Upper lobe of left lung (tissue), 6 donors: Measurements from ENCODE around the gene CEP41. TPM values are rescaled to one million over a fixed set of nuclear protein-coding genes. Genes with fewer than 3 reads are reported as not detected.

Experiments
- ATAC-seq, 2 donors: fragments of 200-7000 bp; cut with Tn5 transposase; one replicate each; pipeline ENCODE4 v1.9.1; 2022; ENCODE audit warnings: mild to moderate bottlenecking in 2 of 2, moderate library complexity in 2 of 2; ENCODE audit not compliant: low FRiP score in 2 of 2
- DNase-seq, 2 donors: peaks; one replicate each; pipeline ENCODE4 v3.0.0-alpha.2; 2019 to 2020
- H3K27ac ChIP-seq, 4 donors: fragments of 200-600 bp; sonication (generic); one replicate each; pipeline ENCODE4 v1.5.1; 2016 to 2019
- H3K27me3 ChIP-seq, 4 donors: fragments of 200-600 bp; sonication (generic); one replicate each; pipeline ENCODE4 v1.5.1; 2017 to 2019
- H3K36me3 ChIP-seq, 4 donors: fragments of 200-600 bp; sonication (generic); one replicate each; pipeline ENCODE4 v1.5.1; 2016 to 2019
- H3K4me1 ChIP-seq, 4 donors: fragments of 200-600 bp; sonication (generic); one replicate each; pipeline ENCODE4 v1.5.1; 2018 to 2019
- H3K4me3 ChIP-seq, 4 donors: fragments of 200-600 bp; sonication (generic); one replicate each; pipeline ENCODE4 v1.5.1; 2017 to 2019; ENCODE audit warnings: mild to moderate bottlenecking in 2 of 4, moderate library complexity in 1 of 4
- H3K9me3 ChIP-seq, 4 donors: fragments of 200-600 bp; sonication (generic); one replicate each; pipeline ENCODE4 v1.5.1; 2018 to 2019
- CTCF ChIP-seq, 6 experiments: fragments of 450-650 bp in 4 of 6; fragments of 200-600 bp in 2 of 6; sonication (generic) in 2 of 6; IDR thresholded peaks; one replicate each; pipeline ENCODE4 v1.5.1; 2016 to 2019; ENCODE audit warnings: antibody characterized with exemption in 6 of 6
- EP300 ChIP-seq, 4 donors: sonication (generic); formaldehyde crosslinking; IDR thresholded peaks; one replicate each; pipeline ENCODE4 v1.5.1; 2017; ENCODE audit warnings: antibody characterized with exemption in 4 of 4, control low read depth in 2 of 4
- POLR2A ChIP-seq, 4 donors: fragments of 450-650 bp; IDR thresholded peaks; one replicate each; pipeline ENCODE4 v1.5.1; 2016 to 2017; ENCODE audit warnings: antibody characterized with exemption in 4 of 4, mild to moderate bottlenecking in 2 of 4
- POLR2AphosphoS5 ChIP-seq, 2 donors: sonication (generic); formaldehyde crosslinking; IDR thresholded peaks; one replicate each; pipeline ENCODE4 v1.5.1; 2017; ENCODE audit warnings: antibody characterized with exemption in 2 of 2
- WGBS, 2 donors: methylation state at CpG; one replicate each; pipeline ENCODE4 v1.1.5; 2017 to 2018; 5-methylcytosine and 5-hydroxymethylcytosine counted together
- total RNA-seq, 6 donors: library from RNA; depleted of rRNA in 4 of 6; stranded (reverse); fragments of >200 nt in 4 of 6; gene quantifications; one replicate each; pipeline versions ENCODE4 v1.1.0 to v1.2.1, GENCODE V29; 2016 to 2021
- donor health status: DM: no; HTN: no; CAD: no; lungs with moderate emphysema.
- donor health status: DM: no; HTN: yes; CAD: no; lungs with severe emphysema.

CEP41 gene
- total RNA-seq, 6 donors from 2014 or later, result 4.3 to 11.5 (median 7.2) TPM

- WGBS, 2 donors, result 95 to 96% methylated on average over 3 of the region's 3 CpGs
Observed at GRCh38 chr7:130446259-130446658, 5.4 kb upstream of the CEP41 start.

GRCh38 chr7:130444751-130445407, 4.1 kb upstream of the CEP41 start:
- Histone ChIP-seq H3K36me3 (no peaks in the 10 kb centered on the region), H3K27ac (peak overlapping the region in 1 of 4 donors; percentile 44), H3K4me1 (peaks cover 11 to 25% (median 17%) of the 10 kb centered on the region in 4 donors), H3K27me3 (no peaks in the 10 kb centered on the region), H3K4me3 (no peak overlapping the region), H3K9me3 (no peaks in the 10 kb centered on the region)
- ATAC-seq, result no peak
- WGBS, 2 donors, result 70 to 74% methylated on average over 4 to 5 of the region's 5 CpGs
- TF ChIP-seq POLR2A (IDR thresholded peaks at IDR 0.05), result no peak
- no peak for DNase-seq

More at GRCh38 chr7:130446259-130446658, 5.4 kb upstream of the CEP41 start:
- ATAC-seq (no peak), DNase-seq (no peak)
- Histone ChIP-seq H3K4me3 (no peak overlapping the region), H3K36me3 (no peaks in the 10 kb centered on the region), H3K9me3 (no peaks in the 10 kb centered on the region), H3K4me1 (peaks cover 6 to 18% (median 15%) of the 10 kb centered on the region in 4 donors), H3K27ac (no peak overlapping the region), H3K27me3 (no peaks in the 10 kb centered on the region)
- no peak for TF ChIP-seq POLR2A (IDR thresholded peaks at IDR 0.05)
- TF ChIP-seq EP300 (IDR thresholded peaks at IDR 0.05), result no peak
- TF ChIP-seq POLR2AphosphoS5 (IDR thresholded peaks at IDR 0.05), result no peak
- TF ChIP-seq CTCF (IDR thresholded peaks at IDR 0.05), result no peak

- H3K27ac ChIP-seq, result peak overlapping the region in 1 of 4 donors; percentile 44
- H3K4me3 ChIP-seq, result no peak overlapping the region
- H3K27me3 ChIP-seq, result no peaks in the 10 kb centered on the region
- ATAC-seq (no peak), DNase-seq (peak in 1 of 2 donors; percentile 27)
- H3K9me3 ChIP-seq, result no peaks in the 10 kb centered on the region
- no peaks in the 10 kb centered on the region for H3K36me3 ChIP-seq
- TF ChIP-seq POLR2AphosphoS5 (IDR thresholded peaks at IDR 0.05) (no peak), POLR2A (IDR thresholded peaks at IDR 0.05) (no peak), EP300 (IDR thresholded peaks at IDR 0.05) (no peak), CTCF (IDR thresholded peaks at IDR 0.05) (no peak)
- WGBS, 2 donors, result 46 to 62% methylated on average over 3 of the region's 3 CpGs
- peaks cover 13 to 25% (median 17%) of the 10 kb centered on the region in 4 donors for H3K4me1 ChIP-seq
Observed at GRCh38 chr7:130444234-130444633, 3.4 kb upstream of the CEP41 start.

- no peak for TF ChIP-seq POLR2AphosphoS5 (IDR thresholded peaks at IDR 0.05)
- no peak for TF ChIP-seq CTCF (IDR thresholded peaks at IDR 0.05)
- H3K4me3 ChIP-seq, result no peak overlapping the region
- no peak overlapping the region for H3K27ac ChIP-seq
- DNase-seq, result no peak
- peaks cover 13 to 25% (median 17%) of the 10 kb centered on the region in 4 donors for H3K4me1 ChIP-seq
- ATAC-seq, result no peak
- no peaks in the 10 kb centered on the region for H3K9me3 ChIP-seq
- WGBS, 2 donors, result 68 to 79% methylated on average over 7 of the region's 7 CpGs
- H3K27me3 ChIP-seq, result no peaks in the 10 kb centered on the region
- H3K36me3 ChIP-seq, result no peaks in the 10 kb centered on the region
Observed at GRCh38 chr7:130442601-130443000, 1.8 kb upstream of the CEP41 start.

GRCh38 chr7:130441408-130441869, 623 bp upstream of the CEP41 start:
- Histone ChIP-seq H3K4me3 (peak overlapping the region; percentile 66 to 92 (median 85)), H3K27ac (peak overlapping the region; percentile 81 to 91 (median 90))
- no peak for DNase-seq

More at GRCh38 chr7:130441408-130441869, 623 bp upstream of the CEP41 start:
- 24 to 32% methylated on average over 9 of the region's 9 CpGs for WGBS, 2 donors
- Histone ChIP-seq H3K4me1 (peaks cover 13 to 25% (median 17%) of the 10 kb centered on the region in 4 donors), H3K27me3 (no peaks in the 10 kb centered on the region), H3K9me3 (no peaks in the 10 kb centered on the region), H3K36me3 (no peaks in the 10 kb centered on the region)
- no peak for ATAC-seq
- TF ChIP-seq POLR2AphosphoS5 (IDR thresholded peaks at IDR 0.05), result no peak
- TF ChIP-seq EP300 (IDR thresholded peaks at IDR 0.05), result no peak
- no peak for TF ChIP-seq POLR2A (IDR thresholded peaks at IDR 0.05)
- no peak for TF ChIP-seq CTCF (IDR thresholded peaks at IDR 0.05)
